Epidermal melanocyte (primary cell): Measurements from ENCODE around the gene TBL1XR1.
A peak's percentile ranks its signal among the peaks of the same experiment; 100 is the strongest.
"Not testable (repeated sequence)": the region's sequence is repeated elsewhere in the genome, so short reads cannot be mapped to it uniquely, and the experiment has no call there.

Experiments
- DNase-seq: peaks from one replicate; pipeline ENCODE4 v3.0.0; 2011; ENCODE audit warnings: low spot score; ENCODE audit not compliant: insufficient read length

Gene TBL1XR1

GRCh38 chr3:177208781-177209180 lies 11.5 kb upstream of the TBL1XR1 start:
- no peak for DNase-seq

GRCh38 chr3:177208223-177208622 lies 10.9 kb upstream of the TBL1XR1 start:
- no peak for DNase-seq

- no peak for DNase-seq
Observed at GRCh38 chr3:177206936-177207335, 9.7 kb upstream of the TBL1XR1 start.

DNA sequence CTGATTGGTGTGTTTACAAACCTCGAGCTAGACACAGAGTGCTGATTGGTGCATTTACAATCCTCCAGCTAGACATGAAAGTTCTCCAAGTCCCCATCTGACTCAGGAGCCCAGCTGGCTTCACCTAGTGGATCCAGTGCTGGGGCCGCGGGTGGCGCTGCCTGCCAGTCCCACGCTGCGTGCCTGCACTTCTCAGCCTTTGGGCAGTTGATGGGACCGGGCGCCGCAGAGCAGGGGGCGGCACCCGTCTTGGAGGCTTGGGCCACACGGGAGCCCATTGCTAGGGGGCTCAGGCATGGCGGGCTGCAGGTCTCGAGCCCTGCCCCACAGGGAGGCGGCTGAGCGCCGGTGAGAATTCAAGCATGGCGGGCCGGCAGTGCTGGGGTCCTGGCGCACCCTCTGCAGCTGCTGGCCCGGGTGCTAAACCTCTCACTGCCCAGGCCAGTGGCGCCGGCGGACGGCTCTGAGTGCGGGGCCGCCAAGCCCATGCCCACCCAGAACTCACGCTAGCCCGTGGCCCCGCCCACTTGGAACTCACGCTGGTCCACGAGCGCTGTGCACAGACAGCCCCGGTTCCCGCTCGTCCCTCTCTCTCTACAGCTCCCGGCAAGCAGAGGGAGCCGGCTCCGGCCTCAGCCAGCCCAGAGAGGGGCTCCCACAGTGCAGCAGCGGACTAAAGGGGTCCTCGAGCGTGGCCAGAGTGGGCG lies 6.6 kb upstream of the TBL1XR1 start:
- no peak for DNase-seq

GRCh38 chr3:177203016-177203415 lies 5.7 kb upstream of the TBL1XR1 start:
- not testable (repeated sequence) for DNase-seq

DNA sequence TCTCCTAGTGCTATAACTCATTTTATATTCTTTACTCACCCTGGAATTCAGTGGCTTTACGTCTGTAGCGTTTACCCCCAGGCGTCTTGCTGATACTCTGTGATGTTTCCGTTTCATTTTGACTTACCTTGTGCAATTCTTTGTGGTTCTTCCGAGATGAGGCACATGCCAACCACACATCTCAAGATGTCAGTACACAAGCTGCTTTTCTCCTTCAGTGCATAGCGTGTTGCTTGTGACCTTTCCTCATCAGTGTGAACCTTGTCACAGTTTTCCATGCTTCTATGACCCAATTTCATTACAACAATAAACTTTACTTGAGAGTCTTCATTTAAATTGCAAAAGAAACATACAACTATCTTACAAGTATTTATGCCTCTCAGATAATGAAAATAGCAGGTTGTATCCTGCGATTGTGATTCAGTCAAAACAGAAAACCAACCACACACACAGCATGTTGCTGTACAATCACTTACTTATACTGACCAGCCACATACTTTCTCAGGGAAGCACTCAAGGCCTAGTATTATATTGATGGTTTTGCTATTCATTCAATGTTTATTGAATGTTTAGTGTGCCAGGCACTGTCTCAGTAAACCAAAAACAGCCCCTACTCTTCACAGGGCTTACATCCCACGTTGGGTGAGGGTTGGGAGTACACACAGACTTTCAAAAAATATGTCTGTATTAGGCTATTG lies 4.6 kb upstream of the TBL1XR1 start:
- DNase-seq: no peak

- no peak for DNase-seq
Observed at GRCh38 chr3:177199206-177199760, 2.0 kb upstream of the TBL1XR1 start.

DNA sequence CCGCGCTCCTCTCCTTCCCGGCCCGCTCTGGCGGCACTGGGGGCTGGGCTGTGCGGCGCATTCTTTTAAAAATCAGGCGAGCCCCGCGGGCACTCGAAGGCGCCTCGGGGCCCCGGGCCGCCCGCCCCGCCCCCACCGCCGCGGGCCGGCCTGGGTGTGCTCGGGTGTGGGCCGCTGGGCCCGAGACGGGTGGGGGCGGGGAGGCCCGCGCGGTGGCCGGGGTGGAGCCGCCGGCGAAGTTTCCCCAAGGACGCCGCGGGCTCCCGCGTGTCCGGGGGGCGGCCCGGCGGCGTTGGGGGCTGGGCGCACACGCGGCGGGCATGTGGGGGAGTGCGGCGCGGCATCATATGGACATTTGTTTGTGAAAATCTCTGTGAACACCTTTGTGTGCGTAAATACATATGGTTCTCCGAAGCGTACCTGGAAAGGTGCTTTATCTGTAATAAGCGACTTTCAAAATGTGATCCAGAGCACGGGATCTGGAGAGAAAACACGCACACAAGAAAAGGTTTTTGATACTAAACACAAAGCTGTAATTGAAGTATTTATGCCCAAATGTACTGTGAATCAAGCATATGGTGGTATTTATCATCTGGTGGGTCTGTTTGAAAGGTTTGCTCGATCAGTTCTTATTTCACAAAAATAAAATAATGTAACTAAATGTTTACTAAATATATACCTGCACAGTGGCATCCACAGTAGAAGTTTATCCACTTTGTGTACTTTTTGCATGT lies 612 bp upstream of the TBL1XR1 start:
- DNase-seq: peak; percentile 68

GRCh38 chr3:177196456-177197040 lies 734 bp downstream of the TBL1XR1 start:
- DNase-seq: no peak

GRCh38 chr3:177196008-177196455 lies 1.2 kb downstream of the TBL1XR1 start:
- no peak for DNase-seq

- DNase-seq: no peak
Observed at GRCh38 chr3:177195242-177195991, 1.9 kb downstream of the TBL1XR1 start.

DNA sequence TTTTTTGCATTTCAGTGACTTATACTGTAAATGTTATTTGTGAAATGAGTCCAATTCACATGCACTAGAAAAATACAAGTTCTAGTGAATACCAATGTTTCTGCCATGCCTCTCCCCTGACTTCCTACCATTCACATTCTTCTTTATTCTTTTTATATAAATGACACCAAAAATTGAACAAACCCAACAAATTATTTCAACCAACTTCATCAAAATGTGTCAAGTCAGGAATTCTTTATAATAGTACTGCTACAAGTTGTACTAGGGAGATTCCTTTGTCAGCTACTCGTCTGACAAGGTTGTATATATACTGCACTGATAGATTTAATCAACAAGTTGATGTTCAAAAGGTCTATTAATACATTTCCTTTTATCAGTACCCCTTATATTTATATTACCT lies 3.0 kb downstream of the TBL1XR1 start:
- no peak for DNase-seq

- no peak for DNase-seq
Observed at GRCh38 chr3:177193688-177194268, 3.5 kb downstream of the TBL1XR1 start.

- not testable (repeated sequence) for DNase-seq
Observed at GRCh38 chr3:177193275-177193674, 4.0 kb downstream of the TBL1XR1 start.

GRCh38 chr3:177190756-177191681 lies 6.3 kb downstream of the TBL1XR1 start:
- DNase-seq: no peak

GRCh38 chr3:177190184-177190583 lies 7.1 kb downstream of the TBL1XR1 start:
- not testable (repeated sequence) for DNase-seq

DNA sequence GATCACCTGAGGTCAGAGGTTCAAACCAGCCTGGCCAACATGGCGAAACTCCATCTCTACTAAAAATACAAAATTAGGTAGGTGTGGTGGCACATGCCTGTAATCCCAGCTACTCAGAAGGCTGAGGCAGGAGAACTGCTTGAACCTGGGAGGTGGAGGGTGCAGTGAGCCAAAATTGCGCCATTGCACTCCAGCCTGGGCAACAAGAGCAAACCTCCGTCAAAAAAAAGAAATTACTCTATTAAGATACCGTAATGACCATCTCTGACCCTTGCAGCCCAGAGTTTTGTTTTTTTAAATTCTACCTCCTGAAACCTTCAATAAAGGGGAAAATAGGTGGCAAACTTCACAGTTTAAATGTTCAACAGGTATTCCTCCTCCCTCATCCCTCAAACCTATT lies 9.0 kb downstream of the TBL1XR1 start:
- not testable (repeated sequence) for DNase-seq

GRCh38 chr3:177186306-177186705 lies 11.0 kb downstream of the TBL1XR1 start:
- DNase-seq: no peak

DNA sequence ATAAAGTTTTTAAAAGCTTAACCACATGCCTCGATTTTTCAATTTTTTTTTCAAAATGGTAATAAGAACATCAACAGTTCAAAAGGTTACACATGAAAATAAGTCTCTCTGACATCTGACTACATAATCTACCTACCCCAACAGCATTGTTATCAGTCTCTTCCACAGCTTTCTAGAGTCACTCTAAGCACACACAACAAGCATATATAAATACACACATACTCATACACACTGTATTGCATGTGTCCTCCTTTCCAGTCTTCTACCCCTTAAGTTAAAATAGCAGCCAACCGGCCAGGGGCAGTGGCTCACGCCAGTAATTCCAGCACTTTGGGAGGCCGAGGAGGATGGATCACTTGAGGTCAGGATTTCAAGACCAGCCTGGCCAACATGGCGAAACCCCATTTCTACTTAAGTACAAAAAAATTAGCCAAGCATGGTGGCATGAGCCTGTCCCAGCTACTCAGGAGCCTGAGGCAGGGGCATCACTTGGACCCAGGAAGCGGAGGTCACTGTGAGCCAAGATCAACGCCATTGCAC lies 12.2 kb downstream of the TBL1XR1 start:
- no peak for DNase-seq
